ENCODE measurements around the gene PKMYT1.

The PKMYT1 gene

GRCh38 chr16:2980227-2981176, at the start of gene PKMYT1:
TSS of gene PKMYT1 (minus strand) at chr16:2980446. CDS start at chr16:2979657, 789 bp downstream.
- DNase-seq (ENCODE audit: low spot score), result peak; percentile 90

GRCh38 chr16:3029491-3030221, 49.4 kb upstream of the PKMYT1 start:
- no peak for DNase-seq (ENCODE audit: low spot score)

GRCh38 chr16:3028716-3029319, 48.6 kb upstream of the PKMYT1 start:
- no peak for DNase-seq (ENCODE audit: low spot score)

- peak; percentile 78 for DNase-seq (ENCODE audit: low spot score)
These were observed 47.9 kb upstream of the PKMYT1 start for GRCh38 chr16:3027983-3028715.

- no peak for DNase-seq (ENCODE audit: low spot score)
These were observed 47.2 kb upstream of the PKMYT1 start for GRCh38 chr16:3027489-3027795.

- no peak for DNase-seq (ENCODE audit: low spot score)
These were observed 46.6 kb upstream of the PKMYT1 start for GRCh38 chr16:3026609-3027488.

- DNase-seq (ENCODE audit: low spot score), result no peak
These were observed 45.7 kb upstream of the PKMYT1 start for GRCh38 chr16:3026003-3026378.

- no peak for DNase-seq (ENCODE audit: low spot score)
These were observed 45.1 kb upstream of the PKMYT1 start for GRCh38 chr16:3025032-3026002.

GRCh38 chr16:3023669-3024478, 43.6 kb upstream of the PKMYT1 start, which contains the start of the genes HCFC1R1 and THOC6:
TSS of gene HCFC1R1 (minus strand) at chr16:3023942. CDS start at chr16:3023941, 1 bp downstream.
TSS of gene THOC6 (plus strand) at chr16:3024035. CDS start at chr16:3024327, 292 bp downstream.
- DNase-seq (ENCODE audit: low spot score), result peak; percentile 99

GRCh38 chr16:3023415-3023668, 43.1 kb upstream of the PKMYT1 start:
- DNase-seq (ENCODE audit: low spot score), result peak; percentile 62

- no peak for DNase-seq (ENCODE audit: low spot score)
These were observed 42.6 kb upstream of the PKMYT1 start for GRCh38 chr16:3022684-3023414.

GRCh38 chr16:3022208-3022683, 42.0 kb upstream of the PKMYT1 start:
- DNase-seq (ENCODE audit: low spot score), result peak; percentile 64

- DNase-seq (ENCODE audit: low spot score), result peak; percentile 60
These were observed 41.4 kb upstream of the PKMYT1 start for GRCh38 chr16:3021449-3022207.

- DNase-seq (ENCODE audit: low spot score), result peak; percentile 47
These were observed 40.6 kb upstream of the PKMYT1 start for GRCh38 chr16:3020604-3021448.

GRCh38 chr16:3020247-3020603, 40.0 kb upstream of the PKMYT1 start, which contains the start of gene TNFRSF12A:
TSS of gene TNFRSF12A (plus strand) at chr16:3020368. CDS start at chr16:3020398, 30 bp downstream.
- DNase-seq (ENCODE audit: low spot score), result peak; percentile 69

- no peak for DNase-seq (ENCODE audit: low spot score)
These were observed 39.5 kb upstream of the PKMYT1 start for GRCh38 chr16:3019594-3020246.
